GM19395 (cell line): Measurements from ENCODE around the gene C5orf46.
"Not testable (repeated sequence)": the region's sequence is repeated elsewhere in the genome, so short reads cannot be mapped to it uniquely, and the experiment has no call there.

Source experiments
- ATAC-seq: cut with Tn5 transposase; IDR thresholded peaks from one replicate; pipeline ENCODE4 v1.9.1; 2021; ENCODE audit warnings: mild to moderate bottlenecking, moderate library complexity; ENCODE audit not compliant: unreplicated experiment

Gene C5orf46

GRCh38 chr5:147895864-147896263, 10.5 kb downstream of the C5orf46 start:
- ATAC-seq = no peak

- ATAC-seq = no peak
Observed at GRCh38 chr5:147893820-147894219, 12.5 kb downstream of the C5orf46 start.

- ATAC-seq = no peak
Observed at GRCh38 chr5:147892696-147893296, 13.5 kb downstream of the C5orf46 start.

GRCh38 chr5:147887930-147888329, 18.4 kb downstream of the C5orf46 start:
- ATAC-seq = no peak

- no peak for ATAC-seq
Observed at GRCh38 chr5:147887026-147887627, 19.2 kb downstream of the C5orf46 start.

GRCh38 chr5:147882586-147883313, 23.6 kb downstream of the C5orf46 start:
- ATAC-seq = no peak

- no peak for ATAC-seq
Observed at GRCh38 chr5:147880487-147880886, 25.9 kb downstream of the C5orf46 start.

- no peak for ATAC-seq
Observed at GRCh38 chr5:147879784-147880183, 26.6 kb downstream of the C5orf46 start.

GRCh38 chr5:147878066-147878759, 28.1 kb downstream of the C5orf46 start, which contains the start of gene SCGB3A2:
Gene SCGB3A2, plus strand, starts transcription at chr5:147878711. Its CDS starts 93 bp downstream, at chr5:147878804.
- ATAC-seq = no peak

GRCh38 chr5:147876626-147877025, 29.7 kb downstream of the C5orf46 start:
- no peak for ATAC-seq

- ATAC-seq = no peak
Observed at GRCh38 chr5:147876141-147876540, 30.2 kb downstream of the C5orf46 start.

- no peak for ATAC-seq
Observed at GRCh38 chr5:147874910-147875367, 31.4 kb downstream of the C5orf46 start.

GRCh38 chr5:147874118-147874875, 32.0 kb downstream of the C5orf46 start:
- not testable (repeated sequence) for ATAC-seq

- not testable (repeated sequence) for ATAC-seq
Observed at GRCh38 chr5:147872744-147873435, 33.4 kb downstream of the C5orf46 start.

- ATAC-seq = not testable (repeated sequence)
Observed at GRCh38 chr5:147871980-147872549, 34.3 kb downstream of the C5orf46 start.

- ATAC-seq = not testable (repeated sequence)
Observed at GRCh38 chr5:147869892-147870291, 36.4 kb downstream of the C5orf46 start.

- no peak for ATAC-seq
Observed at GRCh38 chr5:147869112-147869511, 37.2 kb downstream of the C5orf46 start.

- no peak for ATAC-seq
Observed at GRCh38 chr5:147863454-147864158, 42.7 kb downstream of the C5orf46 start.

GRCh38 chr5:147860641-147861025, 45.7 kb downstream of the C5orf46 start:
- no peak for ATAC-seq
